ENCODE measurements around the gene SERTAD4. TPM values are rescaled to one million over a fixed set of nuclear protein-coding genes. Genes with fewer than 3 reads are reported as not detected.

SERTAD4 gene
- total RNA-seq, 1 experiment from 2014 or later, result 3.9 TPM

DNA sequence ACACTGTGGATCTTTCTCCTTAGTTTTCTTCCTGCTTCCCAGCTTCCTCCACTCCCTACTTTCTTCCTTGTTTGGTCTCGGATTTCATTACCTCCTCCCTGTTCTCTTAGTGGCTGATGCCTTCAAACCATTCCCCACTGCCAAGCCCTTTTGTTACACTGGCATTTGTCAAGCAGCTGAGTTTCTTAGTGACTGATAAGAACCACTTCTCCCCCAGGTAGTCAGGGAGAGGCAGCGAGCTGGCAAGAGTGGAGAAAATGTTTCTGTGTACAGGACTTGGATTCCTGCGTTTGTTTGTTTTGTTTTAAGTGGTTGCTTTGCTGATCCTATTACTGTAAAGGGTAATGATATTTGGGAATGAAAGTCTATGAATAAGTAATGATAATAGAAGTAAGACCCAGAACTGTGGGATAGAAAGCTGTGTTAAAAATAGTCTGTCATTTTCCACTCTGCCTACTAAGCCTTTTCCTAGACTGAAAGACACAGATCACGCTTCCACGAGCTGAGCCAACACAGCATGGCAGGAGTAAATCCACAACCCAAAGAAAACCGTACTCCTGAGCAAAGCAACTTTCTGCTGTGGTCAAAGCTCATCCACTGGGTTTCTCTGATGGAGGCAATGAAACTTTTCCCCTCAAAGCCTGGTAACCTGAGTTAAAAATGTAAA is 10.1 kb upstream of the SERTAD4 start:
- Histone ChIP-seq H4K5ac (ENCODE audit: insufficient read length, low read depth, low read length) (no peak overlapping the region), H3K9ac (ENCODE audit: extremely low read depth, insufficient read length, low read length) (no peak overlapping the region), H3K23me2 (ENCODE audit: insufficient read length, low read depth, low read length, poor library complexity, severe bottlenecking) (no peaks in the 10 kb centered on the region), H3K9me3 (ENCODE audit: control insufficient read depth, low read depth, low read length) (no peaks in the 10 kb centered on the region), H3K14ac (ENCODE audit: insufficient read depth, low read length) (no peak overlapping the region), H3K23ac (ENCODE audit: insufficient read length, low read depth, low read length) (no peak overlapping the region), H2AK5ac (ENCODE audit: insufficient read length, low read length) (no peak overlapping the region), H2BK5ac (ENCODE audit: insufficient read length, low read length) (no peak overlapping the region), H2BK15ac (ENCODE audit: low read depth, low read length) (no peak overlapping the region), H4K91ac (ENCODE audit: insufficient read length, low read depth, low read length) (no peak overlapping the region), H4K20me1 (ENCODE audit: control insufficient read depth, insufficient read depth, insufficient read length) (no peaks in the 10 kb centered on the region), H3K4ac (ENCODE audit: low read depth, low read length) (no peak overlapping the region), H3K56ac (ENCODE audit: insufficient read length, low read depth, low read length) (no peak overlapping the region), H3K27ac (ENCODE audit: insufficient read length, low read depth, low read length) (no peak overlapping the region), H3K4me1 (ENCODE audit: insufficient read depth, low read length) (peaks cover 5% of the 10 kb centered on the region; the same call in 1 of the 2 replicates), H2AFZ (ENCODE audit: low read length) (no peak overlapping the region), H3K4me2 (ENCODE audit: insufficient read depth, insufficient read length, low read length) (no peak overlapping the region), H3K79me2 (ENCODE audit: insufficient read depth, low read length) (no peaks in the 10 kb centered on the region), H2BK12ac (ENCODE audit: insufficient read length, low read depth, low read length) (no peak overlapping the region), H2BK120ac (ENCODE audit: low read depth, low read length, poor library complexity, severe bottlenecking) (no peak overlapping the region), H3K79me1 (ENCODE audit: insufficient read depth, low read depth, low read length, poor library complexity, severe bottlenecking) (no peaks in the 10 kb centered on the region), H2BK20ac (ENCODE audit: low read depth, low read length, poor library complexity, severe bottlenecking) (no peak overlapping the region), H3K27me3 (ENCODE audit: insufficient read depth, low read length) (no peaks in the 10 kb centered on the region), H3K18ac (ENCODE audit: insufficient read length, low read depth, low read length) (no peak overlapping the region), H3T11ph (ENCODE audit: low read length) (no peak overlapping the region), H4K8ac (replicated peaks; ENCODE audit: insufficient read length, low read depth, low read length) (no peak overlapping the region)
- Mint-ChIP-seq H3K27ac (0 out of 7 replicates have a peak overlapping the region, but pooled peaks of 1 of the 3 experiments have one; percentile 22), H3K4me1 (peaks cover 11 to 12% of the 10 kb centered on the region in 2 experiments), H3K9me3 (no peaks in the 10 kb centered on the region), H3K36me3 (ENCODE audit: insufficient read depth in 1 of 3, low read depth in 3 of 3) (no peaks in the 10 kb centered on the region), H3K4me3 (no peak overlapping the region), H3K27me3 (ENCODE audit: low read depth) (no peaks in the 10 kb centered on the region; the same call in none of the 2 replicates)
- no CpG with 5 or more reads among the region's 6 CpGs for WGBS (ENCODE audit: extremely low coverage, insufficient read length, low lambda C conversion rate)
- TF ChIP-seq, protein P1, sequence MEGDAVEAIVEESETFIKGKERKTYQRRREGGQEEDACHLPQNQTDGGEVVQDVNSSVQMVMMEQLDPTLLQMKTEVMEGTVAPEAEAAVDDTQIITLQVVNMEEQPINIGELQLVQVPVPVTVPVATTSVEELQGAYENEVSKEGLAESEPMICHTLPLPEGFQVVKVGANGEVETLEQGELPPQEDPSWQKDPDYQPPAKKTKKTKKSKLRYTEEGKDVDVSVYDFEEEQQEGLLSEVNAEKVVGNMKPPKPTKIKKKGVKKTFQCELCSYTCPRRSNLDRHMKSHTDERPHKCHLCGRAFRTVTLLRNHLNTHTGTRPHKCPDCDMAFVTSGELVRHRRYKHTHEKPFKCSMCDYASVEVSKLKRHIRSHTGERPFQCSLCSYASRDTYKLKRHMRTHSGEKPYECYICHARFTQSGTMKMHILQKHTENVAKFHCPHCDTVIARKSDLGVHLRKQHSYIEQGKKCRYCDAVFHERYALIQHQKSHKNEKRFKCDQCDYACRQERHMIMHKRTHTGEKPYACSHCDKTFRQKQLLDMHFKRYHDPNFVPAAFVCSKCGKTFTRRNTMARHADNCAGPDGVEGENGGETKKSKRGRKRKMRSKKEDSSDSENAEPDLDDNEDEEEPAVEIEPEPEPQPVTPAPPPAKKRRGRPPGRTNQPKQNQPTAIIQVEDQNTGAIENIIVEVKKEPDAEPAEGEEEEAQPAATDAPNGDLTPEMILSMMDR (conservative IDR thresholded peaks at IDR 0.05), result no peak
- peak; percentile 58 for DNase-seq

All from H9 (cell line).